Activated naive CD4-positive, alpha-beta T cell treated with anti-CD3 and anti-CD28 coated beads, Interleukin-2, amount 50 U/mL, for 72 hours (primary cell): ENCODE measurements around the gene PRKN. TPM values are rescaled to one million over a fixed set of nuclear protein-coding genes. Genes with fewer than 3 reads are reported as not detected.
"Not testable (repeated sequence)": the region's sequence is repeated elsewhere in the genome, so short reads cannot be mapped to it uniquely, and the experiment has no call there.

Experiments used
- ATAC-seq, 2 donors: fragments of 150-1000 bp; cut with Tn5 transposase; 2 replicates each; pipeline ENCODE4 v1.10.0; 2021; ENCODE audit warnings: mild to moderate bottlenecking in 2 of 2, moderate library complexity in 2 of 2
- DNase-seq, 2 donors: peaks; one replicate each; pipeline ENCODE4 v3.0.0; 2021 to 2022; ENCODE audit warnings: low spot score in 2 of 2
- H3K27ac Mint-ChIP-seq, 2 donors: one replicate each; pipeline ENCODE4 v1.8.0; 2022; ENCODE audit warnings: mild to moderate bottlenecking in 2 of 2, mixed read lengths in 2 of 2
- H3K36me3 Mint-ChIP-seq, 2 donors: one replicate each; pipeline ENCODE4 v1.8.0; 2022; ENCODE audit warnings: mixed read lengths in 2 of 2
- H3K9me3 Mint-ChIP-seq, 2 donors: one replicate each; pipeline ENCODE4 v1.8.0; 2022; ENCODE audit warnings: mixed read lengths in 2 of 2
- total RNA-seq, 2 donors: library from RNA; stranded (reverse); gene quantifications; one replicate each; pipeline ENCODE4 v1.2.3, GENCODE V29; 2022

Gene PRKN
- total RNA-seq, 2 donors from 2014 or later: 0.57 to 4.1 TPM

DNA sequence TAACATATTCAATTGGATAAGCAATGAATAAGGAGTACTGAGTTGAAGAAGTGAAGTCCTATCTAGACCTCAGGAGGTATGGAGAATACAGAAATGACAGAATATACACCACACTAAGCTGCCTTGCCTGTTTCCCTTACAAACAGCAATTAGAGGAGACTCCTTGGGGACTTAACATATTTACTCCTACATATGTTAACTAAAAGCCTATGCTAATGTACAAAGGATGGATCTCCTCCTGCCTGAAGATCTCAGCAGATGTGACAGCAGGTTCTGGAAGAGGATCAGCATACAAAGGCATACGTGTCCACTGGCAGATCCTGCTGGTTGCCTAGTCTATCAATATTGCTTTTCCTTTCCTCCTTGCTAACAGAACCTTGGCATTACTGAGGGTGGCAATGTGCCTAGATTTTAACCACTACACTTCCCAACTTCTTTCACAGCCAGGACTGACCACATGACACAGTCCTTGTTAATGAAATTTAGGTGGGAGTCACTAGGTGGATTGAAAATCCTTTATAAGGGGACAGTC, 29.6 kb downstream of the PRKN start:
- Mint-ChIP-seq H3K36me3 (no peaks in the 10 kb centered on the region), H3K9me3 (no peaks in the 10 kb centered on the region), H3K27ac (no peak overlapping the region)
- ATAC-seq (no peak), DNase-seq (no peak)

DNA sequence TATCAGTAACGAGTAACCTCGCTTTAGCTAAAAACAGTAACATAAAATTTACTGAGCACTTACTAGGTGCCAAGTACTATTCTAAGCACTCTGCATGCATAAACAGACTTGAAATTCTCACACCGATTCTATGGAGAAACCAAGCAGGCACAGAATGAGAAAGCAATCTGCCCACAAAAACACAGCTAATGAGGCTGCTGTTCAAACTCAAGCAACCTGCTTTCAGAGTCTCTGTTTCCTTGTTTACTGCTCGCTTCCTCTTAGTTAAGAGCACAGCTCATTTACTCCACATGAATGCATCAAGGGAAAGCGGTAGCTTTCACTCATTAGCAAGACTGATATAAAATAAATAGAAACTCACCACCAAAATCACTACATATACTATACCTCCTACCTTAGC, 37.4 kb downstream of the PRKN start:
- H3K9me3 Mint-ChIP-seq: no peaks in the 10 kb centered on the region
- no peak for ATAC-seq
- H3K27ac Mint-ChIP-seq: no peak overlapping the region
- no peak for DNase-seq
- no peaks in the 10 kb centered on the region for H3K36me3 Mint-ChIP-seq

- DNase-seq (no peak), ATAC-seq (no peak)
- Mint-ChIP-seq H3K36me3 (no peaks in the 10 kb centered on the region), H3K27ac (peak overlapping the region in 1 of 2 donors; percentile 22), H3K9me3 (no peaks in the 10 kb centered on the region)
Observed at GRCh38 chr6:162688751-162689345, 38.7 kb downstream of the PRKN start.

- Mint-ChIP-seq H3K9me3 (peaks cover 0 to 4% of the 10 kb centered on the region in 2 donors), H3K36me3 (peaks cover 0 to 4% of the 10 kb centered on the region in 2 donors), H3K27ac (no peak overlapping the region)
- ATAC-seq (no peak), DNase-seq (no peak)
Observed at GRCh38 chr6:162685586-162685985, 42.0 kb downstream of the PRKN start.

- peaks cover 0 to 4% of the 10 kb centered on the region in 2 donors for H3K36me3 Mint-ChIP-seq
- no peak overlapping the region for H3K27ac Mint-ChIP-seq
- no peak for DNase-seq
- ATAC-seq: no peak
- H3K9me3 Mint-ChIP-seq: peaks cover 0 to 4% of the 10 kb centered on the region in 2 donors
Observed at GRCh38 chr6:162684961-162685360, 42.6 kb downstream of the PRKN start.

DNA sequence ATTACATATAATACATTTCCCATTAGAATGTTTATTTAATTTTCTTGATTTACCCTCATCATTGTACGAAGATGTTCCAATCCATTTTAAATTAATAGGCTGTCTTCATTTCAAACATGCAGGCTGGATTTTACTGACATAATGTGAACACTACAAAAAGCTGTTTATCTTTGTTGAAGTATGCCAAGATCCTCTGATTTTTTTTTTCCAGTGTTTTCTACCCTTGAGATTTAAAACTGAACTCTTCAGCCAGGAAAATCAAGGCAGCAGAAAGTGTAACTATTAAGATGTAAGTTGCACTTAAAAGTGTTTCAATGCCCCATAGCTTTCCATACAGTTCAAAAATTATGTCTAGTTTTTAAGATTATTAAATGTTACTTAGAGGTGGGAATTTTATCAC, 43.5 kb downstream of the PRKN start:
- Mint-ChIP-seq H3K9me3 (peaks cover 0 to 4% of the 10 kb centered on the region in 2 donors), H3K36me3 (peaks cover 0 to 4% of the 10 kb centered on the region in 2 donors), H3K27ac (no peak overlapping the region)
- no peak for DNase-seq
- no peak for ATAC-seq

DNA sequence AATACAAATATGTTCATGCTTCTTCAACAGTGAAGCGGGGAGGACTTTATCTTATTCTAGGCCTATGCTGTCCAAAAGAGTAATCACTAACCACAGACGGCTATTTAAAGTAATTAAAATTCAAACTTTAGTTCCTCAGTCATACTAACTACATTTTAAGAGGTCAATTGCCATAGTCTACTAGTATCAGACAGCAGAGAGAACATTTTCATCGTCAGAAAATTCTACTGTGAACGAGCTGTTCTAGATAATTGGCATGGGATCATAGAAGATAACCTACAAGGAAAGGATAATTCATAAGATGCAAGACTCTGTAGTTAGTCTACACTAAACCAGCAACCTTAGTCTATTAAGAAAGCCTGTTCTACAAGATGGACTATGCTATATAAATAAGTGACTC, 44.4 kb downstream of the PRKN start:
- Mint-ChIP-seq H3K27ac (no peak overlapping the region), H3K9me3 (peaks cover 0 to 4% of the 10 kb centered on the region in 2 donors), H3K36me3 (peaks cover 0 to 4% of the 10 kb centered on the region in 2 donors)
- no peak for ATAC-seq
- DNase-seq: no peak

- no peak overlapping the region for H3K27ac Mint-ChIP-seq
- ATAC-seq (no peak), DNase-seq (no peak)
- H3K9me3 Mint-ChIP-seq: peaks cover 0 to 4% of the 10 kb centered on the region in 2 donors
- peaks cover 0 to 4% of the 10 kb centered on the region in 2 donors for H3K36me3 Mint-ChIP-seq
Observed at GRCh38 chr6:162681447-162681846, 46.1 kb downstream of the PRKN start.

DNA sequence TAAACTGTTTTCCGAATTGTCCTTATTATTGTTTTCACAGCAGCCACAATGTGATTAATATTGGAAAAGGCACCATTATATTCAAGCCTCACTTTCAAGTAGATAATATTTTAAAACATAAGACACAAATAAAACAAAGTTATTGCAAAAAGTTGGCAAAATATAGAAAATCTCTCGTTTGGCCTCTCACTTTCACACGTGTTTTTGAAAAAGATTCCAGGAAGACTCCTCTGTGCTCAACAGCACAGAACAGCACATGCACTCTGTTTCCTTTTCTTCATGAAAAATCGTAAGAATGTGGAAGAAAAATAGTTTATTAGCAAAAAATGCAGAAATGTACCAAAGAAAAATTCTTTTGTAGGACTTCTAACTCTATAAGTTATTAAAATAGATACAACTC, 46.7 kb downstream of the PRKN start:
- Mint-ChIP-seq H3K27ac (no peak overlapping the region), H3K9me3 (peaks cover 0 to 4% of the 10 kb centered on the region in 2 donors), H3K36me3 (peaks cover 0 to 4% of the 10 kb centered on the region in 2 donors)
- ATAC-seq: no peak
- DNase-seq: no peak

DNA sequence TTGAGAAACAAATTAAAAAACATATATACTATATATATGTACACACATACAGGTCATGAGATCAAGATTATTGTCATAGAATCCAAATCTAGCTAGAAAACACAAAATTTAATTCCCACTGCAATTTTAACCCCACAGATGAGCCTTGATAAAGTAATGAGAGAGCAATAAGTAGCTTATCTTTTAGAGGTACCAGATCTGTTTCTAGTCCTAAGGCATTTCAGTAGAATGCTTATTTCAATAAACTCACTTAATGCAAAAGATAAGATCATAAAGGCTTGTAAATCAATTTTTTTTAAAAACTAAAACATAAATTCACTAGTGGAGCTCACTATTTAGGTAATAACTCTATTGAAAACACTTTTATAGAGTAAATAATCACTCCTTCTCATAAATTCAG, 47.2 kb downstream of the PRKN start:
- Mint-ChIP-seq H3K9me3 (peaks cover 0 to 4% of the 10 kb centered on the region in 2 donors), H3K27ac (no peak overlapping the region)

GRCh38 chr6:162679681-162680080, 47.9 kb downstream of the PRKN start:
- peaks cover 1 to 4% of the 10 kb centered on the region in 2 donors for H3K9me3 Mint-ChIP-seq
- peaks cover 0 to 4% of the 10 kb centered on the region in 2 donors for H3K36me3 Mint-ChIP-seq
- no peak for ATAC-seq
- no peak overlapping the region for H3K27ac Mint-ChIP-seq
- DNase-seq: no peak

More for the DNA sequence above, 47.2 kb downstream of the PRKN start:
- no peak for ATAC-seq
- peaks cover 0 to 4% of the 10 kb centered on the region in 2 donors for H3K36me3 Mint-ChIP-seq
- no peak for DNase-seq

DNA sequence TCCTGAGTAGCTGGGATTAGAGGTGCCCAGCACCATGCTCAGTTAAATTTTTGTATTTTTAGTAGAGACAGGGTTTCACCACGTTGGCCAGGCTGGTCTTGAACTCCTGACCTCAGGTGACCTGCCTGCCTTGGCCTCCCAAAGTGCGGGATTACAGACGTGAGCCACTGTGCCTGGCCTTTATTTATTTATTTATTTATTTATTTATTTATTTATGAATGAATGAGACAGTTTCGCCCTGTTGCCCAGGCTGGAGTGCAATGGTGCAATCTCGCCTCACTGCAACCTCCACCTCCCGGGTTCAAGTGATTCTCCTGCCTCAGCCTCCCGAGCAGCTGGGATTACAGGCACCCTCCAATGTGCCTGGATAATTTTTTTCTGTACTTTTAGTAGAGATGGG, 48.7 kb downstream of the PRKN start:
- H3K27ac Mint-ChIP-seq, DNase-seq, ATAC-seq, H3K9me3 Mint-ChIP-seq, H3K36me3 Mint-ChIP-seq: not testable (repeated sequence)

DNA sequence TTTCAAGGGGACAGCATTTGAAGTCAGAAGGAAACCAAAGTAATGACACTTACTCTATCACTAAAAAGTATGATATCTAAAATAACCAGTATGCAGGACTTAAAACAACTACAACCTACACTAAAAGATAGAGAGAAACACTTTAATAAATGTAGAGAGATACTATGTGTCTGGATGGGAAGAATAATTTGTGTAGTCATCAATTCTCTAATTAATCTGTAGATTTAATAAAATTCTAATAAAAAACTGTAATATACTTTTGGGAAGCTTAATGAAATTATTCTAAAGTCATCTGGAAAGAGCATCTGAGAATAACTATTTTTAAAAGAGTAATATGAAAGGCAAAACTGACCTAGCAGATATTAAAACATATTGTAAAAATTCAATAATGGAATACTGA, 52.1 kb downstream of the PRKN start:
- peaks cover 0 to 7% of the 10 kb centered on the region in 2 donors for H3K9me3 Mint-ChIP-seq
- H3K36me3 Mint-ChIP-seq: peaks cover 0 to 5% of the 10 kb centered on the region in 2 donors
- DNase-seq: no peak
- no peak overlapping the region for H3K27ac Mint-ChIP-seq
- no peak for ATAC-seq

- peaks cover 0 to 7% of the 10 kb centered on the region in 2 donors for H3K9me3 Mint-ChIP-seq
- H3K36me3 Mint-ChIP-seq: peaks cover 0 to 5% of the 10 kb centered on the region in 2 donors
- no peak for DNase-seq
- H3K27ac Mint-ChIP-seq: no peak overlapping the region
- ATAC-seq: no peak
Observed at GRCh38 chr6:162674452-162674851, 53.1 kb downstream of the PRKN start.

DNA sequence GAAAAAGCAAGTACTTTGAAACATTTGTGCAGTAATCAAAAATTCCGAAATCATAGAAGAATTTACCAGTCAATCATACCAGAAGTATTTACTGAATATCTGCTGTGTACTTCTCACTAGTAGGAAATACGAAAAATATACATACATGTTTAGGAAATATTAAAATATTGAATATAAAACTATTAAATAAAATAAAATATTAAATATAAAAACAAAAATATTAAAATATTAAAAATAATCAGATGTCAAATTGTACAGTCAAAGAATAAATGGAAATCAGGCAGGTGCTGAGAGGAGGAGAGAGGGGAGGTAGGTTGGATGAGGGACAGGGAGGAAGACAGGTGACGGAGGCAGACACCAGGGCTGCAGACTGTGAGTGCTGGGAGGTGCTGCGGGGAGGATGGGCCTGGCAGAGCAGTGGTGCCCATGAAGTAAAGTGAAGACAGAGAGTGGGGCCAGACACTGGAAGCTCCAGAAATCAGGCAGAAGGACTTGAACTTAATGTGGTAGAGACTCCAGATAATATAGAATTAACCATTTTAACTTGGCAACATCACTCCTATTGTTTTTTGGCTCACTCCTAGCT, 55.9 kb downstream of the PRKN start:
- ATAC-seq: no peak
- no peak for DNase-seq
- H3K9me3 Mint-ChIP-seq: peaks cover 0 to 7% of the 10 kb centered on the region in 2 donors
- H3K27ac Mint-ChIP-seq: no peak overlapping the region
- H3K36me3 Mint-ChIP-seq: peaks cover 0 to 5% of the 10 kb centered on the region in 2 donors

- Mint-ChIP-seq H3K9me3 (peaks cover 0 to 7% of the 10 kb centered on the region in 2 donors), H3K27ac (no peak overlapping the region), H3K36me3 (peaks cover 0 to 5% of the 10 kb centered on the region in 2 donors)
- ATAC-seq (no peak), DNase-seq (no peak)
Observed at GRCh38 chr6:162670345-162670744, 57.2 kb downstream of the PRKN start.

- Mint-ChIP-seq H3K27ac (no peak overlapping the region), H3K9me3 (peaks cover 5 to 6% of the 10 kb centered on the region in 2 donors), H3K36me3 (peaks cover 0 to 13% of the 10 kb centered on the region in 2 donors)
- no peak for DNase-seq
- no peak for ATAC-seq
Observed at GRCh38 chr6:162666246-162666645, 61.3 kb downstream of the PRKN start.

GRCh38 chr6:162653808-162654207, 73.8 kb downstream of the PRKN start:
- no peak for ATAC-seq
- Mint-ChIP-seq H3K36me3 (no peaks in the 10 kb centered on the region), H3K9me3 (peaks cover 0 to 4% of the 10 kb centered on the region in 2 donors), H3K27ac (no peak overlapping the region)
- no peak for DNase-seq
